HG03097 (cell line): Measurements from ENCODE around the gene ARPC4.

Source experiments
- ATAC-seq: cut with Tn5 transposase; IDR thresholded peaks from one replicate; pipeline ENCODE4 v1.9.1; 2021; ENCODE audit not compliant: unreplicated experiment, low FRiP score

ARPC4 gene

DNA sequence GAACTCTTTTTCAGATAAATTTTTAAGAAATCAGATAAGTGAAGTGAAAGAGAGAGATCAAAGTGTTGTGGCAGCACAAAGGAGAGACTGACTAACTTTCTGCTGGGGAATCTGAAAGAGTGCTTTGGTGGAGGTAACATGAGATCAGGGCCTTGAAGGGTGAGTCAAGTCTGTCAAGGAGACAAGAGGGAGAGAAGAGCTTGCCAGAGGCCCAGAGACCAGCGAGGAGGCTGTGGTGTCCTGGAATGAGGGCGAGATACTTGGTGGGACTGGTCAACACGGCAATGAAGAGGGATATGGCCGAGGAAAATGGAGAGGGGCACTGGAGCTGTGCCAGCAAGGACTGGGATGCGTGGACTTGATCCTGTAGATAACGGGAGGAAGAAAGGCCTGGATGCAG is 5.2 kb upstream of the ARPC4 start:
- no peak for ATAC-seq

DNA sequence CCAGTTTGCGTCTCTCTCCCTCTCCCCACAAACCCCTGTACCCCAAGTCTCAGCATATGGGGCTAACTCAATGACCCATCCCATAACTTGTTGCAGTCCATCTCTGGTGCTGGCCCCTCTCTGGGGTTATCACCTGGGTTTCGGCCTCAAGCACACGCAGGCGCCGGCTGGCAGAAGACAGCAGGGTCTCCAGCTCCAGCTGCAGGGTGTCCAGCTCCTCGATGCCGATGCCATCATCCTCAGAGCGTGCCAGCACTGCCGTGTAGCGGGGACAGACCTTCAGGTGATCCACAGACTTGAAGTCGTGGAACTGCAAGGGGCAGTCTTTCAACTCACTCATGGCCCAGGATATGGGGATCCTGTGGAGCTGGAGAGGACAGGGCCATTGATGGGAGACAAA is 1.8 kb upstream of the ARPC4 start:
- ATAC-seq: no peak

DNA sequence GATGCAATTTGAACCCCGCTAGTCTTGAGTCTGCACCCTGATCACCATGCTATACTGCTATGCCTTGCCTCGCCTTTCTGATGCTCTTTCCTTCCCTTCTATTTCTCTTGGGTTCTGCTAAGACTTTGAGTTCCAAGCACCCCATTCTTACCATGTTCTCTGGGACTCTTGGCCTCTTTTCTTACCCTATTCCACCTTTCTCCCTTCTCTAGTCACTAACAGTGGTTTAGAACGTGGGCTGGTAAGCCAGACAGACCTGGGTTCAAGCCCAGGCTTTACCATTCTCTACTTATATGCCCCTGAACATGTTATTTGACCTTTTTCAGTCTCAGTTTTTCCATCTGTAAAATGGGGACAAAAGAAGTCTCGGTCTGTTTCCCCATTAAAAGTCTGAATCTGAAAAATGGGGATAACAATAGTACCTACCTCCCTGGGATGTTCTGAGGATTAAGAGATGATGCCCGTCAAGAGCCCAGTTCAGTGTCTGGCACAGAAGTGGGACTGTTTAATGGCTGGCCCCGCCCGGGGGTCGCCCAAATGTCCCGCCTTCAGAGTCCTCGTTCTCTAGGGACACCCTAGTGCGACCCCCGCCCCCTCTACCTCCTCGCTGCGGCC is 985 bp upstream of the ARPC4 start:
- ATAC-seq: no peak

DNA sequence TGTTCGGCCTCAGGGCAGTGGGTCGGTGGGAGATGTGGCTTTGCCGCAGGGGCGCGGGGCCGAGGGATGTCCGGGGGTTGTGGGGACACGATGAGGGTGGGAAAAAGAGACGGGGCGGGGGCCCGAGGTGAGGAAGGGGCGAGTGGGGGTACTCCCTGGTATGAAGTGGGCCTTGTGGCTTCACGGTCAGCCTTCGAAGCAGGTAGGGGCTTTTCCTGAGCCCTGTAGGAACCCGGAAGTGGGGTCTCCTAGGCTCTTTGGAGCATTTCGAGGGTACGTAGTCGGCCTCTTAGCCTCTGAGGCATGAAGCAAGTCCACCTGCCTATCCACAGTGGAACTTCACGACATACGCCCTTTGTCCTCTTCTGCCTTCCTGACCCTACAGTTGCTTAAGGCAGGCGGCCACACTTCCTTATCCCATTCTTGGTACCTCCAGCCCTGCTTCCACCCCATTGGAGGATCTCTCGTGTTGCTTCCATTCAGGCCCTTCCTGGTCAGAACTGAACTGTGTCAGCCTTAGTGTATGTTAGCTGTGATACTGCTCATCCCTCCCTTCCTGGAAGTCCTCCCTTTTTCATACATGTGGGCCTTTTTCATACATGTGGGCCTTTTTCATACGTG is 389 bp downstream of the ARPC4 start:
- ATAC-seq: no peak

DNA sequence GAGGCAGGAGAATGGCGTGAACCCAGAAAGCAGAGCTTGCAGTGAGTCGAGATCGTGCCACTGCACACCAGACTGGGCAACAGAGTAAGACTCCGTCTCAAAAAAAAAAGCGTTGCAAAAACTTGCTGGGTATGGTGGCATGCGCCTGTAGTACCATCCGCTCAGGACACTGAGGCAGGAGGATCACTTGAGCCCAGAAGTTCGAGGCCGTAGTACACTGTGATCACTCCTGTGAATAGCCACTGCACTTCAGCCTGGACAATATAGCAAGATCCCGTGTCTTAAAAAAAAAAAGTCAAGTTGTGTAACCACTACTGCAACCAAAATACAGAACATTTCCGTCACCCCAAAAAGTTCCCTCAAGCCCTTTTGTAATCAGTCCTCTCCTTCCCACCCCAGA is 1.5 kb downstream of the ARPC4 start:
- no peak for ATAC-seq

DNA sequence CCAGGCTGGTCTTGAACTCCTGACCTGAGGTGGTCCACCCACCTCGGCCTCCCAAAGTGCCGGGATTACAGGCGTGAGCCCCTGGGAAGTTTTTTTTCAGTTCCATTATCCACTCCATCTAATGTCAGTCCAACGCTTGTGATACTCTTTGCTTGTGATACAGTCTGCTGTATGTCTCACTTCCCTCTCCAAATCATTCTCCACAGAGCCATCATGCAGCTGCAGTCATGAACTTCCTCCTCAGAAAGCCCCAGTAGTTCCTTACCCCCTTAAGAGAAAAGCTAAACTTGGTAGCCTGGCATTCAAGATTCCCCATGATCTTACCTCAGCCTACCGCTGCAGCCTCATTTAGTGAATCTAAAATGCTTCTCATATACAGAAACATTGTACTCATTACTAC is 2.3 kb downstream of the ARPC4 start:
- ATAC-seq: no peak

DNA sequence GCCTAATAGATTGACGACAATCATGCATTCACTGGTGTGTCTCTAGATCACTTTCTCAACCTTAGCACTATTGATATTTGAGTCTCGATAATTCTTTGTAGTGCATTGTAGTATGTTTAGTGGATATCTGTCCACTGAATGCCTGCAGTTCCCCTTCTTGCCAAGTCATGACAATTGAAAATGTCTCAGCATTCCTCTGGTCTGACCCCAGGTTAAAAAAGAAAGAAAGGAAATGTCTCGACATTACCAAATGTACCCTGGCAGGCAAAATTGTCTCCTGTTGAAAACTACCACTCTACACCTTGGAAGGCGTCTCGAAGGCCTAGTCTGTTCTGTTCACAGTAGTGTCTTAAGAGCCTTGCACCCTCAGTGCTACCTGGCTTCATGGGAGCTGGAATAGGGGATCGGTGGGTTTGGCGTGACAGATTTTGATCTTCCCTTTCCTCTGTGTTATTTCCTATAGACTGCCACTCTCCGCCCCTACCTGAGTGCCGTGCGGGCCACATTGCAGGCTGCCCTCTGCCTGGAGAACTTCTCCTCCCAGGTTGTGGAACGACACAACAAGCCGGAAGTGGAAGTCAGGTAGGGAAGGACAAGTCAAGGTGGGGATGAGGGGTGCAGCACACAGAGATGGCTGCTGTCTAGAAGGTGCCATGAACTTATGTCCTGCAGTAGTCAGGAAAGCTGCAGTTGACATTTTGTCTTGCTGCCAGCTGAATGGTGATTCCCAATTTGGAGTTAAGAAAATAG is 4.5 kb downstream of the ARPC4 start:
- ATAC-seq: no peak

- no peak for ATAC-seq
These were observed 7.6 kb downstream of the ARPC4 start for GRCh38 chr3:9800529-9800928.

DNA sequence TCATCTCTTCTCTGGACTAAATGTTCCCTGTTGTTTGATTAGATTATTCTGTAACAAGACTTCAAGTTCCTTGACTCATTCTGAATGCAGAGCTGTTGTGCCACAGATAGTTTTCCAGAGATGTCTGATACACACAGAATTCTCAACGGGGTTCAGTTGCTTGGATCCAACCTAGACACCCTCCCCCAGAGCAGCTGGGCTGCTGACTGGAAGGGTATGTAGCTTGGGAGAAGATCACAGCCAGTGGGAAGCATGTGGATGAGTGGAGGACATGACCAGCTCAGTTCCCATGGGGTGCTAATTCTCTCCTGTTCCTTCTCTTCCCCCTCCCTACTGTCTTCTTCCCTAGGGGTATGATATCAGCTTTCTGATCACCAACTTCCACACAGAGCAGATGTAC is 10.6 kb downstream of the ARPC4 start:
- no peak for ATAC-seq

GRCh38 chr3:9804996-9805395 is 12.1 kb downstream of the ARPC4 start:
- no peak for ATAC-seq

DNA sequence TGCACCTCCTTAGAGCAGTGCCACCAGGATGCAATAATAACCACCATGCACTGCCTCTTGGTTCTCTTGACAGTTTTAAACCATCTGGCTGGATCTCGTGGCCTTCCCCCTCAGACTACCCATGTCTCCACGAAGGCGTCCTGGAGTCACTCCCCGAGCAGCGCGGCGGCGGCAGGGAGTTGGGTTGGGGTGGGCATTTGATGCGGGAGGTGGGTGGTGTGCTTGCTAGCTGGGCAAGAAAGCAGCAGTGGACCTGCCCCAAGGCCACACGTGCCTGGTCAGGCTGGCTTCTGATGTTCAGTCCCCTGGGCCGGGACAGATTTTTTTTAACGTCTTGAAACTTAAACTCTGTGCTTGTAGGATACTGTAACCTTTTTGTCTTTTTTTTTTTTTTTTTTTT is 13.3 kb downstream of the ARPC4 start:
- no peak for ATAC-seq

DNA sequence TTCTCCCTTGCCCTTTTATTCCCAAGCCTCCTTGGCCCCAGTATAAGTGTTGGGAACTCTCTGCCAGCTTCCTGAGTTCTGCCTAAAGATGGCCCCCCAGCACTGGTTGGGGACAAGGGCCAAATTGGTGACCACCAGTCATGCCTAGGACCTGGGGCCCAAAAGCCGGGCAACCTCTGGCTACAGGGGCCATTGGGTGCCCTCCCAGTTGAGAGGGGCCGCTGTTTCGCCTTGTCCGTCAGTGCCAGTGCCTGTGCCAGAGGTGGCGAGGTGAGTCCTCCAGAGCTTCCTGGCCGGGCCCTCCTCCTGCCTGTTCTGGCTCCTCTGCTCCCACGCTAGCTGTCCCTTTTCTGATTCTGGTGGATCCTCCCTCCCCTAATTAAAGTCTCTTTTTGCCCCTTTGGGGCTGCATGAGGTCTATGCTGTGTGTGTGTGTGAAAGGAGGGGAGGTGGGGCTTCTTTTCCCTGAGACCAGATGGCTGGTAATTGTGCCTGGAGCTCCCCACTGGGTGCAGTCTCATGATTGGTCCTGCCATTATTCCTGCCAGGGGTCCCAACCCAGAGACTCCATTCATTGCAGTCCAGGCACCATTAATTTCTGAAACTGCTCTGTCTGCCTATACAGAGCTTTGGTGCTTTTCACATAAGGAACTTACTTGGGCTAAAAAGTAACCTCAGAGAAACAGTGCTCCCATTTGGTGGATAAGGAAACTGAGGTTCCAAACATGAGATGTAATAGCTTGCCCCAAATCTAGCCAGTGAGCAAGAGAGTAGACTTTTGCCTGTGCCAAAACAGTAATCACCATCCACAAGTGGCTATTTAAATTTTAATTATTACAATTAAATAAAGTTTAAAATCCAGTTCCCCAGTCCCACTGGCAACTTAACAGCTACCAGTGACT is 14.1 kb downstream of the ARPC4 start:
- no peak for ATAC-seq

GRCh38 chr3:9807981-9808344 is 15.1 kb downstream of the ARPC4 start:
- ATAC-seq: no peak

DNA sequence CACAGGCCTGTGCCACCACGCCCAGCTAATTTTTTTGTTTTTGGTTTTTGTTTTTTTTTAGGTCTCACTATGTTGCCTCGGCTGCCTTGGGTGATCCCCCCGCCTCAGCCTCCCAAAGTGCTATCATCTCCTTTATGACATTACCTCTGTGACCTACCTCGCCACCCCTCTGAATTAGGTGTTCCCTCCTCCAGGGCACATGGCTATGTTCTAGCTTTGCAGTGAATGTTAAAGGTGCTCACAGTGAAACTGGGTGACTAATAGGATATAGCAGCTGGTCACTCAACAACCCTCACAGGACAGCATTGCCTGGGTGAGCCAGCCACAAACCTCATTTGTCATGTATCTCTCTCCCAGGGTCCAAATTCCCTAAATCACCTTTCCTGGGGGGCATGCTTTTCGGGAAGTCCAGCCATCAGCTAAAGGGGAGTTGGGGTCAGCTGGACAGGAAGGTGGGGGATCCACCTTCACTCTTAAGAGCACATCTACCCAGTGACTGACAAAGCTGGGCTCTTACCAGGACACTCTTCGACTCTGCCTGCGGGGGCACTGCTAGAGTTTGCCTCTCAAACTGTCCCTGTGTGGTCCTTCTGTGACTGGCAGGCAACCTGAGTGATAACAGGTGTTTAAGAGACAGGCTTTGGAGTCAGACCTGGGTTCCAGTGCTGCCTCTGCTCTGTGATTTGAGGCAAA is 15.6 kb downstream of the ARPC4 start:
- peak; percentile 61 for ATAC-seq

- no peak for ATAC-seq
These were observed 16.3 kb downstream of the ARPC4 start for GRCh38 chr3:9809239-9809614.

- no peak for ATAC-seq
These were observed 16.9 kb downstream of the ARPC4 start, which contains the start of gene TTLL3 for GRCh38 chr3:9809615-9810432. TSS of gene TTLL3 (plus strand) at chr3:9810262. CDS start at chr3:9810662, 400 bp downstream.

DNA sequence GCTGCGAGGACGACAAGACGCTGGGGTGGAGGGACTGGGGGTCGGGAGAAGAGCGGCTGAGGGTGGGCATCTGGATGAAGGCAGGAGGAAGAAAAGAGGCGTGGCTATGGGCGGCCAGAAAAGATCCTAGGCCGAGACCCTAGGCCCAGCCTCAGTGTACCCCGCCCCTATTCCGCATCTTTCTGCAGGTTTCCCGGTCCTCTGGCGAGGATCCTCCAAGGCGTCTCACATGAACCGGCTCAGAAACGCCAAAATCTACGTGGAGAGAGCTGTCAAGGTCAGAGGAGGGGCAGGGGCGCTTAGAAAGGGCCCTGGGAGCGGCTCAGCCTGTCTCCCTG is 17.5 kb downstream of the ARPC4 start:
- ATAC-seq: no peak

- no peak for ATAC-seq
These were observed 18.0 kb downstream of the ARPC4 start for GRCh38 chr3:9810846-9811245.

DNA sequence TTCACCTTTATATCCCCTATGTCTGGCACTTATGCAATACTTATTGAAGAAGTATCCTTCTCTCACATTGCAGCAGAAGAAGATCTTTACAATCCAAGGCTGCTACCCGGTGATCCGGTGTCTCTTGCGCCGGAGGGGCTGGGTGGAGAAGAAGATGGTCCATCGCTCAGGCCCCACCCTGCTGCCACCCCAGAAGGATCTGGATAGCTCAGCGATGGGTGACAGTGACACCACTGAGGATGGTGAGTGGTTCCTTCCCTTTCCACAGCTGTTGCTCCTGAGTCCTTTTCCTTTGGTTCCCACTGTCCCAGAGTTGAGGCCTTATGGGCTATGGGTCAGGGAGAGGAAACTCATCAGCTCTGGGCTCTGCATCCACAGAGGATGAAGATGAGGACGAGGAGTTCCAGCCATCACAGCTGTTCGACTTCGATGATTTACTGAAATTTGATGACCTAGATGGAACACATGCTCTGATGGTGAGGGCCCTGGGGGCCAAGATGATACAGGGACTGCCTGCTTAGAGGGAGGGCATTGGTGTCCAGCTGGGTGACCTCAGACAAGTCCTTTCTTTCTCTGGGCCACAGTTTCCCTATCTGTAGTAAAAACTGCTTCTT is 20.1 kb downstream of the ARPC4 start:
- no peak for ATAC-seq
